K562 (cell line): Measurements from ENCODE around the gene SRPK2.

Experiments
- BRCA1 ChIP-seq, 2 experiments: fragments of 450-650 bp in 1 of 2; sonication (generic) in 1 of 2; formaldehyde crosslinking in 1 of 2; IDR thresholded peaks; 2 replicates each; pipeline versions ENCODE4 v1.5.0 to v1.6.1; 2017 to 2020; ENCODE audit warnings: mild to moderate bottlenecking in 1 of 2, missing genetic modification reagents in 1 of 2
- CBFB ChIP-seq: sonication (generic); formaldehyde crosslinking; IDR thresholded peaks from 2 replicates; pipeline ENCODE4 v1.4.0; 2020; ENCODE audit warnings: mild to moderate bottlenecking, missing genetic modification reagents
- CHD4 ChIP-seq: fragments of 200-600 bp; sonication (generic); IDR thresholded peaks from 3 replicates; pipeline ENCODE4 v1.6.1; 2012; ENCODE audit warnings: low read depth, mild to moderate bottlenecking, mixed read lengths, low read length, inconsistent platforms; ENCODE audit not compliant: insufficient read depth, insufficient replicate concordance, poor library complexity, severe bottlenecking
- CTCF ChIP-seq, 3 experiments: IDR thresholded peaks in 2 of 3; conservative IDR thresholded peaks in 1 of 3; 2 replicates each; pipeline ENCODE4 v1.5.1; 2011 to 2012; ENCODE audit warnings: low read length in 3 of 3, mild to moderate bottlenecking in 3 of 3, control low read depth in 2 of 3, improper control_type of control experiment in 1 of 3, inconsistent platforms in 1 of 3, low read depth in 1 of 3, mixed read lengths in 1 of 3, moderate library complexity in 1 of 3; ENCODE audit not compliant: insufficient read depth in 2 of 3
- MAZ ChIP-seq, 2 experiments: fragments of 450-650 bp in 1 of 2; sonication (generic) in 1 of 2; formaldehyde crosslinking; IDR thresholded peaks in 1 of 2; conservative IDR thresholded peaks in 1 of 2; 2 replicates each; pipeline versions ENCODE4 v1.4.0 to v1.5.0; 2020; ENCODE audit warnings: mild to moderate bottlenecking in 1 of 2, missing genetic modification reagents in 1 of 2
- NKRF ChIP-seq: fragments of 450-650 bp; IDR thresholded peaks from 2 replicates; pipeline ENCODE4 v1.6.1; 2016; ENCODE audit warnings: borderline replicate concordance
- POLR2A ChIP-seq: fragments of 450-650 bp; conservative IDR thresholded peaks from 2 replicates; pipeline ENCODE4 v1.6.1; 2016
- RAD21 ChIP-seq, 2 experiments: fragments of 250-450 bp in 1 of 2; fragments of 450-650 bp in 1 of 2; sonication (Bioruptor Pico) in 1 of 2; formaldehyde crosslinking in 1 of 2; IDR thresholded peaks in 1 of 2; conservative IDR thresholded peaks in 1 of 2; 2 replicates each; pipeline versions ENCODE4 v1.4.0 to v1.8.0; 2020 to 2022; ENCODE audit warnings: mild to moderate bottlenecking in 2 of 2, moderate library complexity in 1 of 2
- RBFOX2 ChIP-seq: fragments of 200-400 bp; formaldehyde crosslinking; IDR thresholded peaks from 2 replicates; pipeline ENCODE4 v1.6.1; 2017; ENCODE audit warnings: low read depth, mild to moderate bottlenecking, low read length, moderate library complexity
- SETDB1 ChIP-seq: IDR thresholded peaks from one replicate; pipeline ENCODE4 v1.6.1; 2012; ENCODE audit warnings: low read length, control low read depth, inconsistent platforms
- SP1 ChIP-seq: sonication (generic); formaldehyde crosslinking; IDR thresholded peaks from 2 replicates; pipeline ENCODE4 v1.8.1; 2022; ENCODE audit warnings: mild to moderate bottlenecking, missing genetic modification reagents
- ZEB2 ChIP-seq: fragments of 450-650 bp; IDR thresholded peaks from 2 replicates; pipeline ENCODE4 v1.6.1; 2016
- ZNF274 ChIP-seq: IDR thresholded peaks from 2 replicates; pipeline ENCODE4 v1.6.1; 2011; ENCODE audit warnings: low read depth, mild to moderate bottlenecking, low read length, moderate library complexity, borderline replicate concordance

GRCh38 chr7:105246256-105246655 is 142.5 kb downstream of the SRPK2 start:
- TF ChIP-seq SP1 (CRISPR knock-in tag): no peak
- no peak for TF ChIP-seq CHD4
- TF ChIP-seq POLR2A: no peak
- TF ChIP-seq RAD21 (CRISPR knock-in tag; conservative IDR thresholded peaks at IDR 0.05 in 1 of 2, IDR thresholded peaks at IDR 0.05 in 1 of 2): no peak
- no peak for TF ChIP-seq ZEB2
- TF ChIP-seq BRCA1 (IDR thresholded peaks at IDR 0.05): no peak
- no peak for TF ChIP-seq BRCA1 (CRISPR knock-in tag; IDR thresholded peaks at IDR 0.05)
- no peak for TF ChIP-seq RBFOX2
- TF ChIP-seq SETDB1: no peak
- no peak for TF ChIP-seq CTCF (IDR thresholded peaks at IDR 0.05 in 2 of 3, conservative IDR thresholded peaks at IDR 0.05 in 1 of 3; ENCODE audit: insufficient read depth in 2 of 3, low read depth in 1 of 3, low read length in 3 of 3)
- TF ChIP-seq NKRF: no peak
- no peak for TF ChIP-seq CBFB (CRISPR knock-in tag)
- TF ChIP-seq ZNF274: no peak
- no peak for TF ChIP-seq MAZ (CRISPR knock-in tag; conservative IDR thresholded peaks at IDR 0.05 in 1 of 2, IDR thresholded peaks at IDR 0.05 in 1 of 2)
